EH (cell line): ENCODE data around the gene NUDC.
"Not testable (repeated sequence)": the region's sequence is repeated elsewhere in the genome, so short reads cannot be mapped to it uniquely, and the experiment has no call there.

Experiments
- DNase-seq: peaks from one replicate; pipeline ENCODE4 v3.0.0-alpha.2; 2015; ENCODE audit warnings: low read depth

Gene NUDC

DNA sequence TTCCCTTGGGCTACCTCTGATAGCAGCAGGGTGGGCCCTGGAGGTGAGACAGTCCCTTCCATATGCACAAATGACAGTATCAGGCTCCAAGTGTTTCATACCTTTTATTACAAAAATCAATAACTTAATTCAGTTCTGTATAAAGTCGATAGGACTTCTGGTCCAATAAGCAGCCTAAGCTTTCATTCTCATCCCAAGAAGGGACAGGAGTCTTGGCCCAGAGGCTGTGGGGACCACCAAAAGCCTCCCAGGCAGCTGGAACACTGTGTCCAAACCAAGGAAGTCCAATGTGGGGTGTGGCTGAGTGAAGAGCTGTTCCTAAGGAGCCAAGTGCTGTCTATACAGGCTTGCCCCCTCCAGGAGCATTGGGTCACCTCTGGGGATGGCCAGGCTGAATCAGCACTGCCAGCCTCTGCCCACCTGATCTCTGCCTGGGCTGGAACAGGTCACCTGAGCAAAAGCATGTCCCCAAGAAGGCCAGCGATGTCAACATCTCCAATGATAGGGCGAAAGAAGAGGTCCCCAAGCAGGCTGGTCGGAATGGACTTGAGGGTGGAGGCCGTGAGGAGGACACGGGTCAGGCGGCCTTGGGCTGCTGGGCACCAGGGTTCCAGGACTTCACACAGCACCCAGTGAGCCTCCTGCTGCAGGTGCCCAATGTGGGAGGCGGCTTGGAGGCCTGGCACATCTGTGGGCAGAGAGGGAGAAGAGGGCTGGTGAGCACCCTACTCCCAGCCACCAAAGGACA, 10.0 kb upstream of the NUDC start:
- DNase-seq = no peak

DNA sequence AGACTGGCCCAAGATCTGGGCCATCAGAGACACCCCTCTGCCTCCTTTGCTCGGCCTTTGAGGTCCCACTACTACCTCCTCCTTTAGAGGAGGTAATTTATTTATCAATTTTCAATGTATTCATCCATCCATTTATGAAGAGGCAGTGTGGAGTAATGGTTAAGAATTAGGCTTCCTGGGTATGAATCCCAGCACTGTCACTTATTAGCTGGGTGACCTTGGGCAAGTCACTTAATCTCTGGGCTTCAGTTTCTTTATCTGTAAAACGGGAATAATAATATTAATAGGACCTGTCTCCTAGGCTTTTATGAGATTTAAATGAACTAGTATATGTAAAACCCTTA, 9.4 kb upstream of the NUDC start:
- DNase-seq = no peak

DNA sequence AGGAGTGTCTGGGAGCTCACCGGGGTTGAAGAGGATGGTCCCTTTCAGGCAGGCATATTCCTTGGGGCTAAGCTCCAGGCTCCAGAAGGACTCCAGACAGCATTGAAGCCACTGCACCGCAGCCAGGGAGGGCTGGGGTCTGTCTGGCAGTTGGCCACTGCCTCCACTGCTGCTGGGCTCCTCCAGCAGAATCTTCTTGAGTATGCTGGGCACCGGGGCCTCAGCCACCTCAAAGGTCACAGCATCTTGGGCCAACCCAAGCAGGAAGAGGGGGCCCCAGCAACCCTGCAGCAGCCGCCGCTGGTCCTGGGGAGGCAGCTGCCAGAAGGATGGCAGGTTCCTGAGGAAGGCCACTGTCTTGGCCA, 8.2 kb upstream of the NUDC start:
- no peak for DNase-seq

DNA sequence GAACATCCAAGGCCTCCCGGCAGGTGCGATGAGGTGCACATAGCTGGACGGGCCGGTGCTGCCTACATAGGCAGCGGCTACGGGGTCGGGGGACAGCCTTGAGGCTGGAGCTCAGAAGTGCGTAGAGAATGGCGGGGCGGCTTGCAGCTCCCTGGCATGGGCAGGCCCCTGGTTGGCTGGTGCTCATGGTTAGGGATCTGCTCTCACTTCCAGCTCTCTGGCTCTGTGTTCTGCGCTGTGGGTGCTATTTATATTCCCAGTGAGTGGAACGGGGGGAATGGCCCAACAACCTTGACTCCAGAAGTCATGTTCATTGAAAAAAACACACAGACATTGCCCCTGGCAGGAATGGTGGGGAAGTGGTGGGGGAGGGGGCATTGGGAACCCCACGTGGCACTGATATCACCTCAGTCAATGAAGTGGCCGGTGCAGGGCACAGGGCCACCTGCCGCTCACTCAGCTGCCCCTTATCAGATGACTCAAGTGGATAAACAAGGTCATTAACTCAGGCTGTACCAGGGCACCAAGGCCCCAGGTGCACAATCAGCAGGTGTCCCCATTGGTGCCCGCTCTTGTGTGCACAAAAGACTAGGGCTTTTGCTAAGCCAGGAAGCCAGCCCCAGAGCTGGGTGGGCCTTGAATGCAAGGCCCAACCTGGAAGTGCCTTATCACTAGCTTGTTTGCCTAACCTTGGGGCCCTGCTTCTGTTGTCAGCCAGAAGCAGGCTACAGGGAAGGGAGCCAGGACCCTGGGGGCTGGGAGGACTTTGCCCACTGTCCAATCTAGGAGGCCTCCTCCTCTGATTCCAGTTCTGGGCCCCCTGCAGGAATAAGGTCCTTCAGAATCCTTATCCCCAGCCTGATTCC, 7.6 kb upstream of the NUDC start, which contains the start of gene NR0B2:
Gene NR0B2, minus strand, starts transcription at position 222 of the 866 bp plus-strand sequence. Its CDS starts 35 bp downstream, at position 187.
- DNase-seq = no peak

DNA sequence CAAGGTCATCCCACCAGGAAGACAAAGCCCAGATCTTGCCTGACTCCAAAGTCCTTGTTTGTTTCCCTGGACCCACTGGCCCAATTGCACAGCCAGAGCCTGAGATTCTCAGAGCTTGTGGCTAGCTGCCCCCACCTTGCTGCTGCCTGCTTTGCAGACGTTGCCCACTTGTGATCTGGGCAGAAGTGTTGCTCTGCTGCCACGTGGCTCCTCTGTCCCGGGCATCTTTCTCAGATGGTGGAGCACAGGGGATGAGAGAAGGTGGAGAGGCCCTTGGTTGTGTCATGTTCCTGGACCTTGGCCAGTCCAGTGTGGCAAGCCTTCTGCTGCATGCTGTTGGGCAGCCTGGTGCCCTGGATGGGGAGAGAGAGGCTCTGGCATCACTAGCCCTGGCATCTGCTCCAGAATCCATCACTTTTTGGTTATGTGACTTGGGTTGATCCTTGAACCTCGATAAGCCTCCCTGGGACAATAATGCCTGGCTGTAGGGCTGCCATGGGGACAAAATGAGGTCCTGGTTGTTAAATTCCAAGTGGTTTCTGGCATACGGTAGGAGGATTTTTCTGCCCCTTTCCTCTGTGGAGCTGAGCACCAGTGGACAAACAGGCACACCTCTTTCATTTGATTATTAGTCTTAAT, 6.2 kb upstream of the NUDC start:
- no peak for DNase-seq

DNA sequence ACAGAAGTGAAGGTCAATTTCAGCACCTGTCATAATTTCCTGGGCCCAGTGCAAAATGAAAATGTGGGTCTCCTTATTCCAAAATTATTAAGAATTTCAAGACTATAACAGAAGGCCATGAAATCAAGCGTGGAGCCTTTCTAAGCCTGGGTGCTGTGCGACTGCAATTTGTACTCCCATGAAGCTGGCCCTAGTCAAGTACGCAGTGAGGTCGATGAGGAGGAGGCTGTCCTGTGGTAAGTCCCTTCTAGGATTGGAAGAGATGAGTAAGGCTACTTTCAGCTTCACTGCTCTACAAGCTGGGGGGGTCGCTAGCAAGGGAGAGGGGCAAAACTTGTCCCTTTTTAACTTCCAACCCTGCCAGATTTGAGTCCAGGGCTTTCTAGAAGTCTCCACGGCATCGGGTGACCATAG, 410 bp upstream of the NUDC start:
- no peak for DNase-seq

DNA sequence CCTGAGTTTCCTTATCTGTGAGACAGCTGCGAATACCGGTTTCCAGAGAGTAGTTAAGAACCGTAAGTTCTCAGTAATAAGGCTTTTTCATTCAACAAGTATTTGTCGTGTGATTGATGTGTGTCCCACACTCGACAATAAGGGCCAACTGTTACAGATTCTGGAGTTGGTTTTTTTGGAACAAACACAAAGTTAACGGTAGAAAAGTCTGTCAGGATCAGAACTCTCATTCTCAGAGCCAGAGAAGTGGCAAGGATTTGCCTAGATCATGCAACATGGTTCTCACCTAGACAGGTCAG, 837 bp downstream of the NUDC start:
- no peak for DNase-seq

DNA sequence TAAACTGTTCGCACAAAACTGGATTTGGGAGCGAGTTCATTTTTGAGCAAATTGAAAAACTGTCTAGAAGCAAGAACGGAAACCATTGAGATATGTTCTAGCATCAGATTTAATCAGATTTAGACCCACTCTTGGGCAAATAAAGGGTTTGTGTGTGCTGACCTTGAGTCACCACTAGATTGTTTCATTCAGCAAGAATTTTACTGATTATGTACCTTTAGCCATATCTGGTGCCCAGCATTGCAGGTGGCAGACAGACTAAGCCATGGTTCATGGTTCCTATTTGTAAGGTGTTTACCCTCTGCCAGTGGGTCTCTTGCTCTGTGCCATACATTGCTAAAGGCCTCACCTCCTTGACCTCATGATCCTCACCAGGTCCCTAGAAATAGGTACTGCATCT, 1.4 kb downstream of the NUDC start:
- no peak for DNase-seq

DNA sequence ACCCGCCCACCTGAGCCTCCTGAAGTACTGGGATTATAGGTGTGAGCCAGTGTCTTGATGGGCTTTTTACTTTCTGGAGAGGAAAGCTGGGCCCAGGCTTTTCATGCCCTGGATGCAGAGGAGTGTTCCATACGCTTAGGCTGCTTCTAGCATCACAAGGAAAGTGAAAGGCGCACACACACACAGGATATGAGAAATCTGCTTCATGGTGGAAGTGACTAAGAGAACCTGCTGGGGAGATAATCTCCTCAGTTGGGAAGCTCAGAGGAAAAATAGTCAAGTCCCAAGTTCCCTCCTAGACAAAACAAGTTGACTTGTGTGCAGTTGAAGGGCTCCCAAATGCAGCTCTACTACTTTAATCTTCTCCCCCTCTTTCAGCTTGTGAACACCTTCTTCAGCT, 2.2 kb downstream of the NUDC start:
- DNase-seq = peak; percentile 18

DNA sequence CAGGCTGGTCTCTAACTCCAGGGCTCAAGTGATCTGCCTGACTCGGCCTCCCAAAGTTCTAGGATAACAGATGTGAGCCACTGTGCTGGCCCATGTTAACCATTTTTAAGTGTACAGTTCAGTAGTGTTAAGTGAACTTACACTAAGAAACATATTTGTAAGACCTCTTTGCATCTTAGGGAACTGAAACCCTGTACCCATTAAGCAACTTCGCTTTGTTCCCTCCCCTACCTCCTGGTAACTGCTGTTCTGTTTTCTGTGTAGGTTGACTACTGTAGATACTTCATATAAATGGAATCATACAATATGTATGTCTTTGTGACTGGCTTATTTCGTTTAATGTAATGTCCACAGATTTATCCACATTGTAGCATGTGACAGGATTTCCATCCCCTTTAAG, 11.0 kb downstream of the NUDC start:
- DNase-seq = no peak

DNA sequence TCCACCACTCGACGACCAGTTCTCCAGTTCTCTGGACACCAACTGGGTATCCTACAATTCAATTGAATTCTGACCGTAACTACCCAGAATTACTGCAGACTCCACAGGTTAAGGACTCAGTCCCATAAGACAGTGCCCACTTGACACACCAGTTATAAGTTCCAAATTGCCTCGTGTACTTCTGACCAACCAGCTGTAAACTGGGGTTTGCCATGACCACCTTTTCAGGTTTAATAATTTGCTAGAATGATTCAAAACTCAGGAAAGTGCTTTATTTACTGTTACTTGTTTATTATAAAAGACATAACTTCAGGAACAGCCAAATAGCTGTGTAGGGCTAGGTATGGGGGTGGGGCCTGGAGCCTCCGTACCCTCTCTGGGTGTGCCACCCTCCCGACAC, 15.3 kb downstream of the NUDC start:
- no peak for DNase-seq

DNA sequence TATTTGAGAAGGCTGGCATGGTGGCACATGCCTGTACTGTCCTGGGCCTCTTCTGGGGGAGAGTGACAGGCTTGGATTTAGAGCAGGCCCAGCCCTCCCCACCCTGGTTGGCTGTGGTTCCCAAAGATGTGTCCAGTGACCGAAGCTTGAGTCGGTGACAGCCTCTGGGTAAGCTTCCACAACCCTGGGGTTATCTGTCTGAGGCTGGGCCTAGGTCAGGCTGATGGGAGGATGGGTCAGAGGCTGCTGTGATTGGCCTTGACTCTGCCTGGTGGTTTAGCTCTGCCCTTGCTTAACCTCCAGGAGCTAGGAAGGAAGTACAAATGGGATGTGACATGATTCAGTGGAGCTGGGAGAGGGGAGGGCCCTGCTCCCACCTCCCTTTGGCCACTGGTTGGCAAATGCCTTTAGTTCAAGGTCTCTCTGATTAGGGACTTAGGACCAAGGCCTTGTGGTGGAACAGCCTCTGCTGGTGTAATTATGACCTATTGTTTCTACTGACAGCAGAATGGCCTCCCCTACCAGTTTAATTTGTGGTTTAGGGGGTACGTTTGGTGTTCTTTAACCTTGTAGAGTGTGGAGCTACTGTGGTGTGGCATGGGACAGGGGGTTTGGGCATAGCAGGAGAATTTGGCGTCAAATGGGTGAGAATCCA, 16.6 kb downstream of the NUDC start:
- no peak for DNase-seq

DNA sequence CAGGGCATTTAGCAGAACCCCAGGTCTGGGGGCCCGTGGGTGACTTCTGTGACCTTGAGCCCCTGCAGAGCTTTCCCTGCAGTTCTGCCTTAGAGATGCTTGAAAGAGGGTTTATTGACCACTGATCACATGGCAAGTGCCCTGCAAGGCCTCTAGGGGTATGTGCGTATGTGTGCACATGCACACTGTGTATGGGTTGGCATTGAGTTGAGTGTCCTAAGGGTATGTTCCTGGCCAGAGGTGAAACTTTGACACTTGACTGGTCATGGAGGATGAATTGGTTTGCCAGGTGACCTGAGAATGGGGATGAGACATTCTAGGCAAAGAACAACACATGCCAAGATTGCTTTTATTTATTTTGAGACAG, 17.1 kb downstream of the NUDC start:
- no peak for DNase-seq

DNA sequence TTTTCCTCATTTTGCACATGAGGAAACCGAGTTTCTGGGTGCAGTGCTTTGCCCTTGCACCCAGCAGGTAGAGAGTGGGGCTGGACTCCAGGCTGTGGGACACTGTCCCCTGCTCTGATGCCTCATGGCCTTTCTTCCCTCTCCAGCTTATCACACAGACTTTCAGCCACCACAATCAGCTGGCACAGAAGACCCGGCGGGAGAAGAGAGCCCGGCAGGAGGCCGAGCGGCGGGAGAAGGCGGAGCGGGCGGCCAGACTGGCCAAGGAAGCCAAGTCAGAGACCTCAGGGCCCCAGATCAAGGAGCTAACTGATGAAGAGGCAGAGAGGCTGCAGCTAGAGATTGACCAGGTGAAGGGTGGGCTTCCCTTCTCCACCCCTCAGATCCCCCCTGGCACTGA, 19.8 kb downstream of the NUDC start:
- no peak for DNase-seq

DNA sequence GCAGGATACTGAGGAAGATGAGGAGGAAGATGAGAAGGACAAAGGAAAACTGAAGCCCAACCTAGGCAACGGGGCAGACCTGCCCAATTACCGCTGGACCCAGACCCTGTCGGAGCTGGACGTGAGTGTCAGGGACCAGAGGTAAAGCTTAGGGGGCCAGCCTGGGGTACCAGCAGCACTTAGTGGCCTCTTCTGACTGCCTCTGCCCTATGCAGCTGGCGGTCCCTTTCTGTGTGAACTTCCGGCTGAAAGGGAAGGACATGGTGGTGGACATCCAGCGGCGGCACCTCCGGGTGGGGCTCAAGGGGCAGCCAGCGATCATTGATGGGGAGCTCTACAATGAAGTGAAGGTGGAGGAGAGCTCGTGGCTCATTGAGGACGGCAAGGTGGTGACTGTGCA, 21.1 kb downstream of the NUDC start:
- DNase-seq = no peak

DNA sequence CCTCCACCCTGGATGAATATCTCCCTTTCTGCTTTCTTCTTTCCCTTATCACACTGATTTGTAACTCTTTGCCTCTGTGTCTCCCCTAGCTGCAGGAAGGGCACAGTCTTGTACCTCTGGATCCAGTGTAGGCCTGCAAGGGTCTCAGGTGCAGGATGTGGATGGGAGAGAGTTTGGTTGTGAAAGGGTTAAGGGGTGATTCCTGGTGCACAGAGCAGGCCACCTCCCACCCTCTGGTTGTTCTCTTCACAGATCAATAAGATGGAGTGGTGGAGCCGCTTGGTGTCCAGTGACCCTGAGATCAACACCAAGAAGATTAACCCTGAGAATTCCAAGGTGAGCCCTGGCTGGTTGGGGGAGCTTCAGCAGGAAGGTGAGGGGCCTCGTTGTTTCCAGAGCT, 23.6 kb downstream of the NUDC start:
- no peak for DNase-seq

DNA sequence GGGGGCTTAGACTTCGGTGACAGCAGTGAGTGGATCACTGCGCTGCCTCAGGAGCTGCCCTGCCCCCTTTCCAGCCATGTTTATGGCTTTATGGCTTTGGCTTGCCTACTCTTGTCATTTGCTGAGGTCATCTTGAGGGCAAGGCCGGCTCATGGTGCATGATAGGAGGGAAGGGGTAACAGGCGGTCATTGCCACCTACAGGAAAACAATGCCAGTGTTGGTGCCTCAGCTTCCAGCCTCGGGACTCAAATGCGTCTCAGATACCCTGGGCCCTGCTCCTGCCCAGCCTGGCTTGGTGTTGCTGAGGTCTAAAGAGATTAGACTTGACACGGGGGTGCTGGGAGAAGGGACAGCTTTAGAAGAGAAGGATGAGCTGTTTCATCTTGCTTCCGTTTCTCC, 24.2 kb downstream of the NUDC start:
- DNase-seq = no peak

DNA sequence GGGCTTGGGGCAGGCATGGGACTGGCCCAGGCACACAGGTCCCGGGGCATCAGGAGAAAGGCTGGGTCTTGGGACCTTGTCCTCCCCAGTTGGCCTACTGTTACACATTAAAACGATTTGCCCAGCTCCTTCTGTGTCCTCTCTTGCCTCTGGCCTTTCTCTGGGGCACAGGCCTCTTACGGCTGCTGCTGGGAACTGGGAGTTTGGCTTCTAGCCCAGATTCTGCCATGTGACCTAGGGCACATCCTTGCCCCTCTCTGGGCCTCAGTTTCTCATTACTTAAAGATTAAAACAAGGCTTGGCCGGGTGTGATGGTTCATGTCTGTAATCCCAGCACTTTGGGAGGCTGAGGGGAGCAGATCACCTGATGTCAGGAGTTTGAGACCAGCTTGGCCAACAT, 24.7 kb downstream of the NUDC start:
- no peak for DNase-seq

DNA sequence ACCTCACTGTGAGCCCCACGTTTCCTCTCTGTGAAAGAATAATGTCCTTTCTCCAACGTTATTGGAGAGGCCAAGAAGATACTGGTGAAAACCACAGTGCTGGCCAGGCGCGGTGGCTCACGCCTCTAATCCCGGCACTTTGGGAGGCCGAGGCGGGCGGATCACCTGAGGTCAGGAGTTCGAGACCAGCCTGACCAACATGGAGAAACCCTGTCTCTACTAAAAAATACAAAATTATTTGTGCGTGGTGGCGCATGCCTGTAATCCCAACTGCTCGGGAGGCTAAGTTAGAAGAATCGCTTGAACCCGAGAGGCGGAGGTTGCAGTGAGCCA, 27.1 kb downstream of the NUDC start:
- DNase-seq = not testable (repeated sequence)

DNA sequence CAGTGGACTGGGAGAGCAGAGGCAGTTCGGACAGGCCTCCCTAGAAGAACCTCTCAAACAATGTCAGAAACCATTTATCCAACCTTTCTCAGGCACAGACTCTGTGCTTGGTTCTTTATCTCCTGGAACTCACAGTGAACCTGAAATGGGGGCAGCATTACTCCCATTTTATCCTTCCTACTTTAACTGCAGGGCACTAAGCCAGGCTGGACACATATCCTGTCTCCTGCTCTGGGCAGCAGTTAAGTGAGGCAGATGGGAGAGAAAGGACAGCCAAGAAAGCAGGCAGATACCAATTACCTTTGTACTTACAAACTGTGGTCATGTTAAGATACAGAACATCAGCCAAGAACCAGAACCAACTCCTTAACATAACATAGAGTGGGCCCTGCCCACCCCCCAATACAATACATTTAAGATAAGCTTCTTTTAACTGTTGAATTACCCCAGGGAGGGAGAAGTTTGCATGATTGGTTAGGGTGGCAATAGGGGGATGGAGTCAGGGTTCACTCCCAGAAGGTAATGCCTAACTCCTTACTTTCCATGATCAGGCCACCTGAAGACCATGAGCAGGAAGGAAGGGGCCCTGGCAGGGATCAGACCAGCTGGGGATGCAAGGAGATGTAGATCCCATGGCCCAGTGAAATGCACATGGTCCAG, 27.9 kb downstream of the NUDC start:
- no peak for DNase-seq

DNA sequence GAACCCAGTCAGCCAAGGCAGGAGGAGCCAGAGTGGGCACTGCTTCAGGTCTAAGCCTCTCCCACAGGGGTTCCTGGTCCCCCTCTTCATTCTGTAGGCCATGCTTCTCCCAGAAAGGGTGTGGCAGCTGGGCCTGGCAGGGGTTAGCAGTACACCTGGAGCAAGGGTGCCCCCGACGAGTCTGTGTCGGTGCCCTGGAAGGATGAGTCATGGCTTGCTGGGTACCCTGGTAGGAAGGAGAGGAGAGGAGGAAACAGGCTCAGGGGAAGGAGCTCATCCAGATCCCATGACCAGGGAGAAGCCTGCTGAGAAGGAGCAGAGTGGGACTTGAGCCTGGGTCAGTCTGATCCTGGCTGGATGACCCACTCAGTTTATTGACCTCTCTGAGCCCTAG, 28.4 kb downstream of the NUDC start:
- no peak for DNase-seq

DNA sequence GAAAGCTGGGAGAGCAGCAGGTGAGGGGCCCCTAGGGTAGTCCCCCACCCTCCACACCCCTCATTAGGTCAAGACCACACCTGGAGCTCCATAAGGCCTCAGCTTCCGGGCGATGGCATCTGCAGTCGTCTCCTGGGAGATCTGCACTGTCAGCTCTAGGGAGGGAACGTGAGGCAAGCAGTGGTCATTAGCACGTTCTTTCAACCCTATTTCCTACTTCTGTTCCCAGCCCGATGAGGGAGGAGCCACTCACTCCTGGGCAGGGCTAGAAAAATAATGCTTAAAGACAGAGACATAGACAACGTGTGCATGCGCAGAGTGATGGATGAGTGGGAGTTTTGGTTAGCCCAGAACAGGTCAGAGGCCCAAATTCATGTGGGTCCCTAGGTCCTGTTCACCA, 29.1 kb downstream of the NUDC start:
- DNase-seq = no peak

DNA sequence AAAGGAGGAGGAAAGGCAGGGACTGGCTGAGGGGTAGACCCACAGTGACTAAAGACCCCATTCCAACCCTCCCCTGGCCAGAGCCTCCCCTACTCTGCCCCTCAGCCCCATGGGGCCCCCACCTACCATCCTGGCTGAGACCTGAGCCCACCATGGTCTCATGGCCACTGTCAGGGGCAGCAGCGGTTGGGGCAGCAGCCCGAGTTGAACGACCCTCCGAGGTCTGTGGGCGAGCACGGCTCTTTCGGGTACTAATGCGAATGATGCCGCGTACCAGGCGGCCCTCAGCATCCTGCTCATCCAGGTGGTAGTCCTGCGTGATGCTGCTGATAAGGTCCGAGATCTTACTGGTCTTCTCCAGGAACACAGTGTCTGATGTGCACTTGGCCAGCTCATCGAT, 29.7 kb downstream of the NUDC start:
- DNase-seq = no peak
